Adrenal gland (tissue), 12 donors: ENCODE results near the gene LYRM4. TPM values are rescaled to one million over a fixed set of nuclear protein-coding genes. Genes with fewer than 3 reads are reported as not detected.

Source experiments
- DNase-seq, 7 donors: peaks; one replicate each; pipeline ENCODE4 v3.0.0-alpha.2; 2019 to 2020
- H3K27ac ChIP-seq, 5 donors: fragments of 200-600 bp; sonication (generic) in 4 of 5; 1 replicate in 3 of 5; 2 replicates in 2 of 5; pipeline versions ENCODE4 v1.5.1 to v1.8.0; 2016 to 2020; ENCODE audit warnings: mild to moderate bottlenecking in 1 of 5
- H3K27me3 ChIP-seq: fragments of 200-600 bp; 2 replicates; pipeline ENCODE4 v1.8.0; 2021
- H3K36me3 ChIP-seq, 2 donors: fragments of 200-600 bp; replicated peaks in 1 of 2; 1 replicate in 1 of 2; 2 replicates in 1 of 2; pipeline versions ENCODE4 v1.5.1 to v1.8.0; 2018 to 2022
- H3K4me1 ChIP-seq, 2 donors: fragments of 200-600 bp; replicated peaks in 1 of 2; 1 replicate in 1 of 2; 2 replicates in 1 of 2; pipeline versions ENCODE4 v1.5.1 to v1.8.0; 2018 to 2021
- H3K4me3 ChIP-seq, 4 donors: fragments of 200-600 bp; sonication (generic) in 3 of 4; one replicate each; pipeline ENCODE4 v1.5.1; 2016 to 2018
- H3K9me3 ChIP-seq, 3 donors: fragments of 200-600 bp; sonication (generic) in 1 of 3; replicated peaks in 1 of 3; 1 replicate in 2 of 3; 2 replicates in 1 of 3; pipeline versions ENCODE4 v1.5.1 to v1.8.0; 2016 to 2021
- CTCF ChIP-seq, 6 experiments: fragments of 450-650 bp in 4 of 6; fragments of 200-600 bp in 2 of 6; sonication (generic) in 1 of 6; IDR thresholded peaks; 1 replicate in 5 of 6; 2 replicates in 1 of 6; pipeline versions ENCODE4 v1.5.1 to v1.8.0; 2016 to 2021; ENCODE audit warnings: antibody characterized with exemption in 6 of 6, mild to moderate bottlenecking in 2 of 6, moderate library complexity in 1 of 6
- POLR2A ChIP-seq, 2 donors: fragments of 450-650 bp; IDR thresholded peaks; one replicate each; pipeline ENCODE4 v1.6.1; 2017; ENCODE audit warnings: antibody characterized with exemption in 2 of 2, mild to moderate bottlenecking in 2 of 2, moderate library complexity in 1 of 2
- WGBS, 4 donors: extraction: QIAGEN DNeasy Blood & Tissue Kit in 2 of 4; methylation state at CpG; one replicate each; pipeline versions ENCODE4 v1.1.5 to v1.1.7; 2013 to 2017; 5-methylcytosine and 5-hydroxymethylcytosine counted together
- intact Hi-C, 2 donors: fragments of 100-400 bp; cut with DNase I; formaldehyde crosslinking; loops; one replicate each; pipeline versions ENCODE4 v1.14.1 to v1.15.0; 2022 to 2023
- polyA plus RNA-seq, 3 donors: library from polyadenylated mRNA; stranded (reverse); fragments of 200-250 nt in 2 of 3; fragments of 350-450 nt in 1 of 3; fragmentation: Illumina TruSeq in 1 of 3; extraction: RNeasy Lipid Tissue Mini Kit (QIAGEN cat#74804) in 1 of 3; gene quantifications; one replicate each; pipeline ENCODE4 v1.2.3, GENCODE V29; 2013 to 2014
- total RNA-seq, 9 donors: library from RNA; depleted of rRNA in 4 of 9; stranded (reverse); fragments of >200 nt in 4 of 9; fragments of 120-200 nt in 1 of 9; fragmentation: NEBNext Ultra II Directional in 1 of 9; extraction: Animal tissue kit (Norgen Biotek cat#: 25700) in 1 of 9; gene quantifications; one replicate each; pipeline versions ENCODE4 v1.1.0 to v1.2.4, GENCODE V29; 2013 to 2023
- donor health status: healthy with polysubstance abuse.
- donor health status: Bipolar disorder and iron deficiency.
- donor health status: DM: yes; HTN: yes; CAD: no.
- donor health status: DM: no; HTN: no; CAD: no.
- donor health status: DM: no; HTN: no; CAD: no.
- donor health status: DM: yes; HTN: yes; CAD: no.

Gene LYRM4
- total and polyA plus RNA-seq, 12 donors: 16.1 to 65.1 (median 29.9) TPM

- 78 to 100% (median 90%) methylated on average over 3 of the region's 3 CpGs for WGBS, 4 donors
- H3K27me3 ChIP-seq: no peaks in the 10 kb centered on the region
- H3K9me3 ChIP-seq: no peaks in the 10 kb centered on the region
- TF ChIP-seq CTCF (IDR thresholded peaks at IDR 0.05) (no peak), POLR2A (IDR thresholded peaks at IDR 0.05) (no peak)
- no peak overlapping the region for H3K4me3 ChIP-seq
- no peak for DNase-seq
- no peaks in the 10 kb centered on the region for H3K36me3 ChIP-seq
- H3K27ac ChIP-seq: no peak overlapping the region
- H3K4me1 ChIP-seq: peaks cover 0 to 4% of the 10 kb centered on the region in 2 donors
- intact Hi-C loops: loop anchor here (5.0 to 10.0 kb wide), 4 partner anchors 64 to 261 kb away; no protein-coding TSS in a partner anchor
Observed at GRCh38 chr6:5141046-5141445, 119.7 kb downstream of the LYRM4 start.

GRCh38 chr6:5139828-5140771 lies 120.7 kb downstream of the LYRM4 start:
- no peak overlapping the region for H3K4me3 ChIP-seq
- H3K36me3 ChIP-seq: no peaks in the 10 kb centered on the region
- no peak for DNase-seq
- H3K27me3 ChIP-seq: no peaks in the 10 kb centered on the region
- intact Hi-C loops: loop anchor here (5.0 to 10.0 kb wide), 4 partner anchors 65 to 262 kb away; no protein-coding TSS in a partner anchor
- TF ChIP-seq POLR2A (IDR thresholded peaks at IDR 0.05) (no peak), CTCF (IDR thresholded peaks at IDR 0.05) (no peak)
- H3K27ac ChIP-seq: no peak overlapping the region
- H3K4me1 ChIP-seq: peaks cover 0 to 4% of the 10 kb centered on the region in 2 donors
- WGBS, 4 donors: 92 to 95% (median 93%) methylated on average over 11 to 12 of the region's 12 CpGs
- H3K9me3 ChIP-seq: no peaks in the 10 kb centered on the region

GRCh38 chr6:5138995-5139827 lies 121.5 kb downstream of the LYRM4 start:
- Histone ChIP-seq H3K27me3 (no peaks in the 10 kb centered on the region), H3K9me3 (no peaks in the 10 kb centered on the region), H3K27ac (no peak overlapping the region), H3K4me1 (peaks cover 0 to 4% of the 10 kb centered on the region in 2 donors), H3K36me3 (no peaks in the 10 kb centered on the region), H3K4me3 (no peak overlapping the region)
- DNase-seq: no peak
- WGBS, 4 donors: 84 to 89% (median 87%) methylated on average over 13 of the region's 13 CpGs
- intact Hi-C loops: no loop called here
- TF ChIP-seq CTCF (IDR thresholded peaks at IDR 0.05): no peak
- TF ChIP-seq POLR2A (IDR thresholded peaks at IDR 0.05): no peak

- H3K4me1 ChIP-seq: peaks cover 0 to 6% of the 10 kb centered on the region in 2 donors
Observed at GRCh38 chr6:5136851-5137250, 123.9 kb downstream of the LYRM4 start.

More at GRCh38 chr6:5136851-5137250, 123.9 kb downstream of the LYRM4 start:
- no peaks in the 10 kb centered on the region for H3K36me3 ChIP-seq
- no peak for DNase-seq
- no peaks in the 10 kb centered on the region for H3K27me3 ChIP-seq
- intact Hi-C loops: no loop called here
- H3K27ac ChIP-seq: no peak overlapping the region
- no peak for TF ChIP-seq POLR2A (IDR thresholded peaks at IDR 0.05)
- TF ChIP-seq CTCF (IDR thresholded peaks at IDR 0.05): no peak
- WGBS, 4 donors: 86 to 96% (median 93%) methylated on average over 8 of the region's 8 CpGs
- no peaks in the 10 kb centered on the region for H3K9me3 ChIP-seq
- H3K4me3 ChIP-seq: no peak overlapping the region
